Measurements from ENCODE around the gene FOXI2.

The FOXI2 gene

GRCh38 chr10:127736915-127737562 is at the start of gene FOXI2:
TSS of gene FOXI2 (plus strand) at chr10:127737185. CDS start at chr10:127737274, 89 bp downstream.
- no peak for DNase-seq

GRCh38 chr10:127687548-127687947 is 49.4 kb upstream of the FOXI2 start:
- no peak for DNase-seq

GRCh38 chr10:127690176-127690835 is 46.7 kb upstream of the FOXI2 start:
- no peak for DNase-seq

DNA sequence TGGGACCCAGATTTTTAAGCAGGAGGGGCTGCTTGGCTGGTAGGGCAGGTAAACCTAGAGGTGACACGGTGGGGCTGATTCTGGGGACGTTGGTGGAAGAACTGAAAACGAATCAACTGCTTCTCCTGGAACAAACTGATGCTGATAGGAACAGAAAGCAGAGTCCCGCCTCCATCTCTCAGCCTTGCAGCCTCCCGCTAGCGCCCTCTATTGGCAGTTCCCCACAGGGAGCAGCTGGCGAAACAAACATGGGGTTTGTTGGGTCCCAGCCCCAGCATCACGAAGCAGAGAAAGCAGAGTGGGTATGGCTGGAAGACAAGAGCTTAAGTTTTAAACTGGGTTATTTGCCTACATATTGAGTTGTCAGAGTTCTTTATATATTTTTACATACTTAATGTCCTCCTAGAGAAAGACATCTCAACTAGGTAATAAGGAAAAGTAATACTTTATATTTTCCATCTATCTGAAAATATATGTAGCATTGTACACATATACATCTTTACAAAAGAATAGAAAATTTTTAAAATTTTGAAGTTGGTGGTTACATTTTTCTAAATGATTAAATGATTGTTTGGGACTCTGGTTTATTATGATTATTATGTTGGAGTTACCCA is 42.3 kb upstream of the FOXI2 start:
- DNase-seq: no peak

GRCh38 chr10:127695431-127695830 is 41.6 kb upstream of the FOXI2 start:
- no peak for DNase-seq

DNA sequence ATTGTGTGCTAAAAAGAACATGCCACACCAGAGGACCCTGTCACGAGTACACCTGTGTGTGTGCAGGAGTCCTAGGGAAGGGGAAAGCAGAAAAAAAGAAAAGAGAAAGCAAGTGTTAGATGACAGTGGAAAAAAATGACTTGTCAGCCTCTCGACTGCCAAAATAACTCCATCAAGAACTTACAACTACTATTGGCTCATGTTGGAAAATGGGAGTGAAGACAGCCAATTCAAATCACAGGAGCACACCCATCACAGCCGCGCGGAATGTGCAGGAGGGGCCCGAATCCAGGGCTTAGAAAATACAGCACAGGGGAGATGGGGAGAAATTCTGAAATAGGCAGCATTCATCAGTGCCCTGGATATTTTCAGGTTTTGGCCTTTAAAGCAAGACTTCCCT is 38.1 kb upstream of the FOXI2 start:
- DNase-seq: no peak

DNA sequence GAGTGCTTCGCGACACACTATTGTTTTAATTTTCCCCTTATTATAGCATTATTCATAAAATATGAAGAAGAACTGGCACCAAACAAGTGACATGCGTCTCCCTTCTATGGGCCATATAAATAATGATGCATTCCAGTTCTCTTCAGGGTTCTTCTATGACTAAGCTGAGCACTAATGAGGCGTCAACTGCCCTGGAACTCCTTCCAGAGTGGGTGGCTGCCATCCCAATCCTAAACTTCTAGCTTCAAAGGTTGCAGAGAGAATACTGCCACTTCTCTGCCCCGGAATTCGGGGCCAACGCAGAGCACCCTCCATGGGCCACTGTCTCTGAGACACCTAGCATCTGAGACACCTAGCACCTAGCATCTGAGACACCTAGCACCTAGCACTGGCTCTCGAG is 37.7 kb upstream of the FOXI2 start:
- DNase-seq: no peak

DNA sequence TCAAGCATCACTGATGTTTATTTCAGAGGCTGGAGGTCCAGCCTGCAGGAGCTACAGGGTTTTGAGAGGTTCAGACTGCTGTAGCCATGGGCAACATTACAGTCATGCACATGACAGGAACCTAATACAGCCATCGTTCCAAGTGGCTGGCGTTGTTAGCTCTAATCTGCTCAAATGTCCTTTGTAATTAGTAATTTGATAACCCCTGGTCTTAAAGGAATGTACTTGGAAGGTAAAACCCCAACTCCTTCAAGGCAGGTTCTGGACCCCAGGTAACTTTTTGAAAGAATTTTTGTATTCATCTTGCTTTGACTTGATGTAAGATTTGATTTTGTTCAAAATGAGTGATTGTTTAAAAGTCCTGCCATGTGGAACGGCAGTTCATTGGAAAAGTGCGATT is 34.7 kb upstream of the FOXI2 start:
- no peak for DNase-seq

- DNase-seq: no peak
Observed at GRCh38 chr10:127715249-127715648, 21.7 kb upstream of the FOXI2 start.

GRCh38 chr10:127715782-127716378 is 21.1 kb upstream of the FOXI2 start:
- DNase-seq: no peak

- DNase-seq: no peak
Observed at GRCh38 chr10:127720142-127720541, 16.8 kb upstream of the FOXI2 start.

DNA sequence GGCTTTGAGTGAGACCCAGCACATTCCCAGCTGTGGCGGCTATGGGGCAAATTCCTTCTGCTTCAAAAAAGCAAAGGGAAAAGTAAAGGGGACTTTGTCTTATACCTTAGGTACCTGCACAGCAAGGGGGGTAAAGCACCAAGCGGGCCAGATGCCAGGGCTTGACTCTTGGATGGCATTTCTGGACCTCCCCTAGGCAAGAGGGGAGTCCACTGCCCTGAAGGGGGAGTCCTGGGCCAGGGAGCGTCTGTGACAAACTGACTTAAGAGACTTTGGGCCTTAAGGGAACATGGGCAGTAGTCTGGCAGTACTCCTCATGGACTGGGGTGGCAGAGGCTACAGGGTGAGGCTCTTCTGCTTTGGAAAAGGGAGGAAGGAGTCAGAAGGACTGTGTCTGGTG is 16.1 kb upstream of the FOXI2 start:
- DNase-seq: no peak

DNA sequence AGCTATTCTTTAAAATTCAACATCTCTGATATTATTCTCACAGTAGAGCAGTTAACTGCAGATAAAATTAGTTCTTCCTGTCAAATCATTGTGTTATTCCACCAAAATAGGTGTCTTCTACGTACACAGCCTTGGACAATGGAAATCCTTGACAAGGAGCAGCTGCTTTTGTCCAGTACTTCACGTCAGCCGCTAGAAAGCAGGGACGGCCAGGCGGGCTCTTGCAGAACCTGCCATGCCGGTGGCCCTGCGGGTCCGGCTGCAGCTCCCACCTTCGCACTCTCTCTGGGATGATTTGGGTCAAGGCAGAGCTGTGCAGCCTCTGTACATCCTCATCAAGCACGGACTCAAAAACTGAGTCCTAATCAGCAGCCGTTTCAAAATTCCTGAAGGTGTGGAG is 2.2 kb upstream of the FOXI2 start:
- no peak for DNase-seq

- no peak for DNase-seq
Observed at GRCh38 chr10:127735156-127735555, 1.8 kb upstream of the FOXI2 start.

GRCh38 chr10:127735723-127736221 is 1.2 kb upstream of the FOXI2 start:
- DNase-seq: no peak

DNA sequence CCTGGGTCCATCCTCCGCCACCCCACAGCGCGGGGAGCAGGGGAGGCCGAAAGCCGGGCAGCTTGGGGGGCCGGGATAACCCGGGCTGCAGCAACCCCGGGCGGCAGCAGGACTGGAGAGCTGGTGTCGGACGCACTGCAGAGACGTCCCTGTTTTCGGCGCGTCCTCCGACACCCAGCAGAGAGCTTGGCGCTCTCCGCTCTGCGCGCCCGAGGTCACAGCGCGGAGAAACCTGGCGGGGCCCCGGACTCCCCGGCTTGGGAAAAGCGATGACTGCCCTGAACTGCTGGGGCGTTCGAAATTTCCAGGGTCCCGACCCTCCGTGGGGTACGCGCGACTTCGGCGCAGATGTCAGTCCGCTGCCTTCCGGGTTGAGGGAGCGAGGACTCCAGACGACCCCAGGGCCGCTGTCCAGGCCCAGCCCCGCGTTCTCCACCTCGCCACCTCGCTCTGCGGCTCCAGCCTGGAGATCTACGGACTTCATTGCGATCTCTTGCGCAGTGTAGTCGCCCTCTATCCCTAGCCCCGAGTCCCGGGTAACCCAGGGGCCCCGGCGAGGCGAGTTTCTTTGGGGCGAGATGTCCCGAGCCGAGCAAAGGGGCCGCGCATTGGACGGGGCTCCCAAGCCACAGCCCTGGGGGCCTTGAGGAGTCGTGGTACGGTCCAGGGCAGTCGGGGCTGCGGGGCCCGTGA is 617 bp upstream of the FOXI2 start:
- no peak for DNase-seq

DNA sequence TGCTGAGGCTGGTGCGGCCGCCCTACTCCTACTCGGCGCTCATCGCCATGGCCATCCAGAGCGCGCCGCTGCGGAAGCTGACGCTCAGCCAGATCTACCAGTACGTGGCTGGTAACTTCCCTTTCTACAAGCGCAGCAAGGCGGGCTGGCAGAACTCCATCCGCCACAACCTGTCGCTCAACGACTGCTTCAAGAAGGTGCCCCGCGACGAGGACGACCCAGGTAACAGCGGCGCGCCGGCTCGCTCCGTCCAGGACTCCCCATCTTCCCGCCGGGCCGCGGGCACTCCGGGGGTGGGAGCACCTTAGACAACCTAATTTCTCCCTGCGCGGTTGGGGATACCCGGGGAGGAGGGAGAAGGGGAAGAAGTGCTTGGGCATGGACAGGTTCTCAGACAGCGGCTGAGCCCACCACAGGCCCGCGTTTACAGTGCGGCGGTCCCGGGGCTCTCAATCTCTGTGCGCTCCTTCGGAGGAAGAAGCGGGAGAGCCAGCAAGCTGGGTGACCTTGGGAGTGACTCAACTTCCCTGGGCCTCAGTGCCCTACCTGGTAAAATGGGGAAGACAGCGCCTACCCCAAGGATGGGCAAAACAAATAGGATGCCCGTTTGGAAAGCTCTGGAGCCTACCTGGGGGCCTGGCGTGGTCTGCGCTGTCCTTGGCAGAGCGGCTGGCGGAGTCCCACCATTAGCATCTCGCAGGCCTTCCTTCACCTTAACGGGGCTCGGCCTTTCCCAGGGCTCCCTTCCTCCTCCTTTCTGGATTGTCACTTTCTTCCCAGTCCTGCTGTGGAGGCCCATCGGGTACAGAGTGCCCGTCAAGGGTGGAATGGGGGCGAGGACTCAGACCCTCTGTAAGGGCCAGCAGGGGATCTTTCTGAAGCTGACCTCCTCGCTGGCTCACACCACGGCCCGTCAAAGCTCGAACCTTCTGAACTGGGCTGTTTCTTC is 852 bp downstream of the FOXI2 start:
- no peak for DNase-seq

DNA sequence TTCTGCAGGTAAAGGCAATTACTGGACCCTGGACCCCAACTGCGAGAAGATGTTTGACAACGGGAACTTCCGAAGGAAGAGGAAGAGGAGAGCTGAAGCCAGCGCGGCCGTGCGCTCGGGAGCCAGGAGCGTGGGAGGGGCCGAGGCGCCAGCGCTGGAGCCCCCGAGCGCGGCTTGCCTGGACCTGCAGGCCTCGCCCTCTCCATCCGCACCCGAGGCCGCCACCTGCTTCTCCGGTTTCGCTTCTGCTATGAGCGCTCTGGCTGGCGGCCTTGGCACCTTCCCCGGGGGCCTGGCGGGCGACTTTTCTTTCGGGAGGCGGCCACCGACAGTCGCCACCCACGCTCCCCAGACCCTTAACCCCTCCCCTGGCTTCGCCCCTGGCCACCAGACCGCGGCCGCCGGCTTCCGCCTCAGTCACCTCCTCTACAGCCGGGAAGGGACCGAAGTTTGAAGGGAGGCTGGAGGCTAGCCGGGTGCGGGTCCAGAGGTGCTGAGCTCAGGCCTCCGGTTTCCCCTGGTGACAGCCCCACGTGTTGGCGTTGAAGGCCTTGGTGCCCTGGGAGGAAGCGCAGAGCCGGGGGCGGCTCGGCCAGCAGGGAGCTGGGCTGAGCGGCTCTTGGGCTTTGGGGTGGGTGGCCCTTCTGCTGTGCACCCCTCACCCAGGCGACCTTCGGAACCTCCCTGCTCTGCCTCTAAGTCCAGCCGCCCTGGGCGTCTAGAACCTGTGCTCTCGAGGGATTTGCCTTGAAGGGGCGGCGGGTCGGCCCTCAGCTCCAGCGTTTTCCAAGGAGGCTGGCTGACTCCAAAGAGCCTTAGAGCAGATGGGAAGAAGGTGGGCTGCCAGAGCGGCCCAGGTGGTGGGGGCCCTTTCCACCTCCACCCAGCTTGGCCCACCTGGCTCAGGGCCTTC is 1.8 kb downstream of the FOXI2 start:
- DNase-seq: no peak

DNA sequence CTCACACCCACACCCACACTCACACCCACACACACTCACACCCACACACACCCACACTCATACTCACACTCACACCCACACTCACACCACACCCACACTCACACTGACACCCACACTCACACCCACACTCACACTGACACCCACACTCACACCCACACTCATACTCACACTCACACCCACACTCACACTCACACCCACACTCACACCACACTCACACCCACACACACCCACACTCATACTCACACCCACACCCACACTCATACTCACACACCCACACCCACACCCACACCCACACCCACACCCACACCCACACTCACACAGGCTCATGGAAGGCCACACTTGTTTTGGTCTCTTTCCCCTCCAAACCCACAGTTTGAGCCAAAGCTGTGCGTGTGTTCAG is 2.9 kb downstream of the FOXI2 start:
- no peak for DNase-seq

DNA sequence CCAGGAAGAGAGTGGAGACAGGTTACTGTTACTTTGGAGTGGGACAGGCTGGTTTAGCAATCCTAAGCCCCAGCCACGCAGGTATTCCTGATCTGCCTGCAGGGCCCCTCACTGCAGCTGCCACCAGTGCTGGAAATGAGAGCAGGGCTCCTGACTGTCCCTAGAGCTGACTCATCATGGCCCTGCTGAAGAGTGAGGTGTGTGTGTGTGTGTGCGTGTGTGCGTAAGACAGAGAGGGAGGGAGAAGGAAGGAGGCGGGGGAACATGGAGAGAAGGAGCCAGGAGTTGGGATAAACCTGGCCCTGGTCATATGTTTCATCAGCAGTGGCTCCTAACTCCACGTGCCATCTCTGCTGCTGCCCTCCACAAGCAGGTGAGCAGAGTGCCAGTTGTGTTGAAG is 3.6 kb downstream of the FOXI2 start:
- DNase-seq: no peak

DNA sequence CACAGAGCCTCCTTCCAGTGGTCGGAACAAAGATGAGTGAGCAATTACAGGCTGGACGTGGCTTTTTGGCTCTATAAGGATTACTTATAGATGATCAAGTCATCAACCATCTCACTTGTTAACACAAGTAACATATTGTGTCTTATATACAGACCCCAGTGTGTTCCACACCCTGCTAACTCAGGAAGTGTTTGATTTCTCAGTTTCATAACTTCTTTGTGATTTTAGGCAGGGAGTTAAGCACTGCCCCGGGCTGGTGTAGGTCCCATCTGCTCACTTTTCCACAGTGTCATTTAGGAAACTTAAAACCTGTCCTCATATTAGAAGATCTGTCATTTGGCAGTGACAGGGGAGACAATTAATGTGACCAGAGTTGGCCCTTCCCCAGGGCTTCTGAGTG is 6.2 kb downstream of the FOXI2 start:
- no peak for DNase-seq

Measured in DMS 273 treated with DMSO at 0.1 percent for 48 hours (cell line).